C1 segment of cervical spinal cord (tissue), 14 donors: Measurements from ENCODE around the gene HIVEP1.

Source experiments
- DNase-seq, 14 donors: peaks; one replicate each; lab custom pipeline; 2025; lab: John Stamatoyannopoulos, UW

The HIVEP1 gene

GRCh38 chr6:12182676-12183075 is 170.6 kb downstream of the HIVEP1 start:
- no peak for DNase-seq

- no peak for DNase-seq
Observed at GRCh38 chr6:12185081-12185673, 173.1 kb downstream of the HIVEP1 start.

- no peak for DNase-seq
Observed at GRCh38 chr6:12186528-12186927, 174.4 kb downstream of the HIVEP1 start.

GRCh38 chr6:12189150-12189549 is 177.0 kb downstream of the HIVEP1 start:
- DNase-seq = no peak

- no peak for DNase-seq
Observed at GRCh38 chr6:12189661-12190060, 177.5 kb downstream of the HIVEP1 start.

- DNase-seq = no peak
Observed at GRCh38 chr6:12190252-12190651, 178.1 kb downstream of the HIVEP1 start.

- DNase-seq = no peak
Observed at GRCh38 chr6:12196326-12196936, 184.3 kb downstream of the HIVEP1 start.

- DNase-seq = no peak
Observed at GRCh38 chr6:12198851-12199250, 186.7 kb downstream of the HIVEP1 start.

GRCh38 chr6:12200015-12200564 is 188.0 kb downstream of the HIVEP1 start:
- DNase-seq = no peak

- DNase-seq = no peak
Observed at GRCh38 chr6:12200761-12201160, 188.6 kb downstream of the HIVEP1 start.

GRCh38 chr6:12203001-12203400 is 190.9 kb downstream of the HIVEP1 start:
- DNase-seq = no peak

GRCh38 chr6:12208190-12208589 is 196.1 kb downstream of the HIVEP1 start:
- DNase-seq = no peak

- DNase-seq = no peak
Observed at GRCh38 chr6:12208673-12209072, 196.6 kb downstream of the HIVEP1 start.
